EL (cell line): ENCODE data around the gene PIAS1.
"Not testable (repeated sequence)": the region's sequence is repeated elsewhere in the genome, so short reads cannot be mapped to it uniquely, and the experiment has no call there.

ENCODE experiments used
- DNase-seq: peaks from one replicate; pipeline ENCODE4 v3.0.0-alpha.2; 2016

Gene PIAS1

DNA sequence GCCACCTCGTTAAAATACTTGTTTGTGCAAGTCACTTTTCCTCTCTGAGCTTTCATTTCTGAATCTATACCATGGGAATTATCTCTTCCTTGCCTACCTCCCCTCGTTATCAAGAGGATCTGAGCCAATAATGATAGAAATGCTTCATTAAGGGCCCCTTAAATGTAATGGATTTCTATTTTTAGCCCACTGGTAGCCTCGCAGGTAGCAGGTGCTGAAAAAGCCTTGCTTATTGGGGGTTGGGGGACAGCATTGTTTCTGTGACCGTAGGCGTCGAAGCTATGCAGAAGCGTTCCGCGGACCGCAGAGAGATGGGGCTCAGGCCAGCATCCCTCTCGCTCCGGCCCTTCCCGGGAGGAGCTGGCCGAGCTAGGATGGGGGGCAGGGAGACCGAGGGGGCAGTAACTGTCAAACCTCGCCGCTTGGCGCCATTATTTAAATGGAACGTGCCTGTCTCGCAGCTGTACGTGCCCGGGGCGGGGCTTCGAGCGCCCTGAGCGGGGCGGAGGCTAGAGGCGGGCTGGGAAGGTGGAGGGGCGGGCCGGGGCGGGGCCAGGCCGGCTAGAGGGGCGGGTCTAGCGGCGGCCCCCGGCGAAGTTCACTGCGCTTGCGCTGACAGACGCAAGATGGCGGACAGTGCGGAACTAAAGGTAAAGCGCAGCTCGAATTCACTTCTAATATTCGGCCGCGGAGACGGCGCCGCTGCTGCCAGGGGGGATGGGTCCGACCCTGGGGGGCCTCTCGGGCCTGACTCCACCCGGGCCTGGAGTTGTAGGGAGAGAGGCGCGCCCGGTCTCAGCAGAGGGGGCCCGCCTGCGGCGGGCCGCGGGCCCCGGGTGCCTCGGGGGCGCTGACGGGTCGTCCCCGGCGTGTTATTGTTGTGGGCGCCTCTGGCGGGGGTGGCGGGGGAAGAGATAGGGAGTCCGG, at the start of gene PIAS1:
PIAS1 (plus strand) TSS at position 615 of the 927 bp plus-strand sequence; CDS start at position 627, 12 bp downstream.
- DNase-seq, result peak; percentile 96

DNA sequence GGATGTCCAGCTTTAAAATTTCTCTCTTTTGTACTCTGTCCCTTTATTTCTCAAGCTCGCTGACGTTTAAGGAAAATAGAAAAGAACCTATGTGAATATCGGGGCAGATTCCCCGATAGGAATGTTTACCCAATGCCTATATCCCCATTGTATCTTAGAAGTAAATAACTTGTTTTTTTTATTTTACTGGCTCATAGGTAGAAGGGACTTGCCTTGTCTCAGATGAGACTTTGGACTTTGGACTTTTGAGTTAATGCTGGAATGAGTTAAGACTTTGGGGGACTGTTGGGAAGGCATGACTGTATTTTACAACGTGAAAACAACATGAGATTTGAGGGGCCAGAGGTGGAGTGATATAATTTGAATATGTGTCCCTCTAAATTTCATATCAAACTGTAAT, 46.5 kb upstream of the PIAS1 start:
- not testable (repeated sequence) for DNase-seq

- no peak for DNase-seq
These were observed 43.6 kb upstream of the PIAS1 start for GRCh38 chr15:68010361-68011153.

- no peak for DNase-seq
These were observed 41.2 kb upstream of the PIAS1 start for GRCh38 chr15:68012911-68013310.

GRCh38 chr15:68014219-68014618, 39.9 kb upstream of the PIAS1 start:
- no peak for DNase-seq

GRCh38 chr15:68015244-68015643, 38.9 kb upstream of the PIAS1 start:
- no peak for DNase-seq

DNA sequence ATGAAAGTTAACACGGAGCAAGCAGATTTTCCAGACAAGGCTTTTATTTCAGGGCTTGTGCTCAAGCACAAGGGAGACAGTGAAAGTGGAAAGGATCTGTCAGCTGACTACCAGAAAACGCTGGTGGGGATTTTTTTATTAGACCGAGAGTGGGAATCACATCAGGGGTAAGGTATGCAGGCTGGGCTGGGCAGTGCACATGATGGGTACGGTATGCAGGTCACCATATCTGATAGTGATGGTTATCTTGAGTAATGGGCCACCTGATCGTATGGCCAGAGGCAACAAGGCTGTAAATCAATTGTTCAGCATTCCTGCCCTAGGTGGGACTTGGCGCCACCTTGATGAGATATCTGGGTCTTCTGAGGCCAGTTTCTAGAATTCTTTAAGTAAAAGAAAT, 36.9 kb upstream of the PIAS1 start:
- DNase-seq, result no peak

- DNase-seq, result no peak
These were observed 35.2 kb upstream of the PIAS1 start for GRCh38 chr15:68018797-68019444.

GRCh38 chr15:68019814-68020525, 34.1 kb upstream of the PIAS1 start:
- no peak for DNase-seq

GRCh38 chr15:68020685-68021084, 33.4 kb upstream of the PIAS1 start:
- no peak for DNase-seq

- no peak for DNase-seq
These were observed 32.1 kb upstream of the PIAS1 start for GRCh38 chr15:68022061-68022460.

GRCh38 chr15:68023307-68024101, 30.6 kb upstream of the PIAS1 start:
- no peak for DNase-seq

- DNase-seq, result no peak
These were observed 28.2 kb upstream of the PIAS1 start for GRCh38 chr15:68025835-68026424.

GRCh38 chr15:68027388-68027787, 26.7 kb upstream of the PIAS1 start:
- DNase-seq, result no peak

- DNase-seq, result peak; percentile 36
These were observed 25.8 kb upstream of the PIAS1 start for GRCh38 chr15:68028137-68028887.

- DNase-seq, result no peak
These were observed 25.3 kb upstream of the PIAS1 start for GRCh38 chr15:68028888-68029207.

DNA sequence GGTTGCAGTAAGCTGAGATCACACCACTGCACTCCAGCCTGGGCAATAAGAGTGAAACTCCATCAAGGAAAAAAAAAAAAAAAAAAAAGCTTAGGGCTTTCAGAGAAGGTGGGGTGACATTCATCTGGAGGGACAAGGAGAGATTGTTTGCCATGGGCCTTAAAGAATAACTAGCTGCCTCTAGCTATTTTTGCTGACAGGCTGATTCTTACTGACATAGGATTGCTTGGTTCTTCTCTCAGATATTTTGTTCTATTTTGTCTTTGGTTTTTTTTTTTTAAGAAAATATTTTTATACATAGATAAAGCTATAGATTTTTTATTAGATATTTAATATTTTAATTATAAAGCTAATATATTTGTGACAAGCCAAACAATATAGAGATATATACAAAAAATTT, 24.2 kb upstream of the PIAS1 start:
- DNase-seq, result no peak

DNA sequence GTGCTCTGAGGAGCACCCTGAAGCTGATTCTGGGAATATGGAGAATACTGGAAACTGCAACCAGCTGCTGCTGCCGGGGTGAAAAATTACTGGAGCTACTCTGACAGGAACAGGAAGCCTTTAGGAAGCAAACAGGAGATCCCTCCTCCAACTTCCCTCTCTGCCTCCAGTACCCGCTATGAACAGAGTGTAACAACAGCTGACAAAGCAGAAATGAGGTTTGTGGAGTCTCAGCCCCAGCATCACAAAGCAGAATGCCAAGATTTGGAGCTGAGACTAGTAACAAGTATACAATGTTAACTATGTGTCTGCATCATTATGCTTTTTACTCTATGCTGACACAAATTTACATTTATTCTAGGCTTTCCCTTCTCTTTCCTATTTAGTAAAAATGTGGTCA, 22.7 kb upstream of the PIAS1 start:
- DNase-seq, result no peak

GRCh38 chr15:68032672-68033071, 21.4 kb upstream of the PIAS1 start:
- DNase-seq, result no peak

DNA sequence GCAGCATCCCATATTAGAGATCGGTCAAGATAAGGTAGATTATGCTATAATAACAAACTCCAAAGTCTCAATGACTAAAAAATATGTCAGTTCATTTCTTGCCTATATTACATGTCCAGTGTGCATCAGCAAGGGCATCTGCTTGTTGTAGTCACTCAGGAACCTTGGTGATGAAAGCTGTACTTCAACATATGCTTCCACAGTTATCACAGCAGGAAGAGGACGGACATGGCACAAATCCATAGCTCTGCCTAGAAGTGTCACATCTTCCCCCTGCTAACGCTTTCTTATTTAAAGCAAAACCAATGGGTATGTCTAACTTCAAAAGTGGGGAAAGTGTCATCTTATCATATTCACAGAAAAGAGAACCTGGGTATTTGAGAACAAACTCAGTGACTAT, 20.0 kb upstream of the PIAS1 start:
- DNase-seq, result no peak
